Measurements from ENCODE around the gene PLPPR4.
"Not testable (repeated sequence)": the region's sequence is repeated elsewhere in the genome, so short reads cannot be mapped to it uniquely, and the experiment has no call there.

Gene PLPPR4

DNA sequence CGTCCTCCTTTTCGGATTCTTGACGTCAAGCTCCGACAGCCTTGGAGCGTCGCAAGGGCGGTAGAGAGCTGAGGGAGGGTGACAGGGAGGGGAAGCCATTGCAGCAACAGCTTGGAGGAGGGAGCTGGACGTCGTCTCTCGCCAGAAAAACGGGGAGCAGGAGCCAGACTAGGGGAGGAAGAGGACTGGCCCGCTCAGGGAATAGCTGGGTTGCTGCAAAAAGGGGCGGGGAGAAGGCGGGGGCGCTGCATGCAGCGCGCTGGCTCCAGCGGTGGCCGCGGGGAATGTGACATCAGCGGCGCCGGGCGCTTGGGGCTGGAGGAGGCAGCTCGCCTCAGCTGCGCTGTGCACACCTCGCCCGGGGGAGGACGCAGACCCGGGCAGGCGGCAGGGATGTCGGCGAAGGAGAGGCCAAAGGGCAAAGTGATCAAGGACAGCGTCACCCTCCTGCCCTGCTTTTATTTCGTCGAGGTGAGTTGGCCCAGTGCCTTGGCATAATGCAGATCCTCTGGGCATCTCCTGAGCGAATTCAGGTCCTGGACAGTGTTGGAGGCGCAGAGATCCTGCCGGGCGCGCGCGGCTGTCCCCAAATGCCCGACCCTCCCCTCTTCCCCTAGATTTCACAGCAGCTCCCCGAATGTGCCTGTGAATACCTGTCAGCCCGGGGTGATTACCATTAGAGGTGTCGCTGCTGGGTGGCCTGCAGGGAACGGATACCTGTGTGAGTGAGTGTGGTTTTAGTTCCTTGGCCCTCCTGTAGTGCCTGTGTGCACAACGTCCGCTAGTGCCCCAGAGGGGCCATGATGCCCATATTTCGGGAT is at the start of gene PLPPR4:
Gene PLPPR4 (plus strand): TSS at position 292 of the 821 bp plus-strand sequence. CDS start 102 bp downstream, at position 394.
- DNase-seq = peak; percentile 20

DNA sequence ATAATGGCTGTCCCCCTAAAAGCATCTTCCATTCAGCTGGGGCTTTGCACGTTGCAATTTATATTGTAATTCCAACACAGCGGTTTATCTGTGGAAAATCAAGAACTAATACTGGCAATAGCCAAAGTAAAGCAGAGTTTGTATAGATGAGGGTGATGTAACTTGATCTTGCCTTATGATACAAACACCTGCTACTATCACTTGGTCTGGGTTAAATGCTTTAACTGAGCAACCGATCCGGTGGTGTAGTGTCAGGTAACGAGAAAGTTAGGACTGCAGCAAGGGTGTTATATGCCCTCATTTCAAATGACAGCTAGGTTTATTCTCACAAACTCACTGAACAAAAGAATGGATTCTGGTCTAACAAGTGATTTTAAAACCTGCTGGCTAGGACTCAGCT is 47.3 kb upstream of the PLPPR4 start:
- no peak for DNase-seq

- no peak for DNase-seq
Measured at GRCh38 chr1:99217599-99217998, 46.7 kb upstream of the PLPPR4 start.

DNA sequence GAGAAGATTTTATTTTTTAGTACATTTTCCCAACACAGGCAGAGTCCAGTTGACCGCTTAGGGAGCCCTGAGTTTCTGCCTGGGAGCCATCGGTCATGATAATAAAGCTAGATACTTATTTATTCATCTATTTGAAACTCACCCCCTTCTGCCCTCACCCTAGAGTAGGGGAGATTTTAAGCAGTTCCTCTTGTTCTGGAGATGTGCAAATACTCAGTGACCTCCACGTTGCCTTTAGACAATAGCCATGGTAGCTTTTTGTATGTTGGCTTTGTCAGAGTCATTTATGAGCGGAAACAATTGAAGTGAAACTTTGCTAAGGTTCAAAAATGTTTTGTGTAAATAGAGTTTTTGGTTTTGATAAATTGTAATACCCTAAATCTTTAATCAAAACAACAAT is 45.7 kb upstream of the PLPPR4 start:
- DNase-seq = no peak

DNA sequence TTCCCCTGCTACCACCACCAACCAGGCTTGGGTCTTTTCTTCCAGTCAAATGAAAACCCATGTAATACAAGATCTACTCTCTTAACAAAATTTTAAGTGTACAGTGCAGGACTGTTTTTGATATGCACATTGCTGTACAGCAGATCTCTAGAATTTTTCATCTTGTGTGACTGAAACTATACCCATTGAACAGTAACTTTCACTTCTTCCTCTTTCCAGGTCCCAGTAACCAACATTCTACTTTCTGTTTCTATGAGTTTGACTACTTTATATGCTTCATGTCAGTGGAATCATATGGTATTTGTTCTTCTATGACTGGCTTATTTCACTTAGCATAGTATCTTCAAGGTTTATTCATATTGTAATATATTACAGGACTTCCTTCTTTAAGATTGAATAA is 45.3 kb upstream of the PLPPR4 start:
- no peak for DNase-seq

- DNase-seq = no peak
Measured at GRCh38 chr1:99227056-99227897, 37.0 kb upstream of the PLPPR4 start.

GRCh38 chr1:99228153-99228552 is 36.1 kb upstream of the PLPPR4 start:
- DNase-seq = no peak

DNA sequence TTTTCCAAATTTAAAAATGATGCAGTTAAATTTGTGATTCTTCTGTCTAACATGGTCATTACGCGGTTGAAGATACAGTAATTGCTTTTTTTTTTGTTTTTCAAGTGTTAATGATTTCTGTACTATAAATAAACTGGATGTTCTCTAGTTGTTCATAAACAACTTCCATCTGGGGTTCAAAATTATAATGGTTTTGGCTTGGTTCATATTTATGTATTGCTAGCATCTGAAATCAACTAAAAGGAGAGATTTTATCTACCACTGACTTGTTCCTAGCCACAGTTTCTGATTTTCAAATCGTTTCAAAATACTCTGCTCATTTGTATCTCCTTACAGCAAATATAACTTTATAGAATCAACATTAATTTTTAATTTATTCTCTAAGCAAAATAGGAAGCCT is 35.2 kb upstream of the PLPPR4 start:
- DNase-seq = no peak

DNA sequence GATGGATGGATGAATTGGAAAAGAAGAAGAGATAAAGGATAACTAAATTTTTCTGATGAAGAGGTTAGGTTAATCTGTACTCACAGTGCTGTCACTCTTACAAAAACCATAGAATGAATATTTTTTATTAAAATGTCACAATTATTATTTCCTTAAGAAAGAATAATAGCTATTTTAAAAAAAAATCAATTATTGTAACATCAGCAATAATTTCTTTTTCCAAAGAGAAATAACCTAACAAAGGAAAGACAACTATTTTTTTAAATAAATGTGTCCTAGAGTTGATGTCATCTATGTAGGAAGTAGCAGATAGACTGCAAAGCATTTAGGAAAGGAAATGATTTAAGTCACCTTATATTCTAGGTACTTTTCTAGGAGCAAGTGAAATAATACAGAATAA is 33.6 kb upstream of the PLPPR4 start:
- no peak for DNase-seq

GRCh38 chr1:99232172-99232571 is 32.1 kb upstream of the PLPPR4 start:
- DNase-seq = no peak

GRCh38 chr1:99233446-99233845 is 30.8 kb upstream of the PLPPR4 start:
- no peak for DNase-seq

- DNase-seq = no peak
Measured at GRCh38 chr1:99236756-99237155, 27.5 kb upstream of the PLPPR4 start.

- DNase-seq = no peak
Measured at GRCh38 chr1:99239690-99240089, 24.6 kb upstream of the PLPPR4 start.

DNA sequence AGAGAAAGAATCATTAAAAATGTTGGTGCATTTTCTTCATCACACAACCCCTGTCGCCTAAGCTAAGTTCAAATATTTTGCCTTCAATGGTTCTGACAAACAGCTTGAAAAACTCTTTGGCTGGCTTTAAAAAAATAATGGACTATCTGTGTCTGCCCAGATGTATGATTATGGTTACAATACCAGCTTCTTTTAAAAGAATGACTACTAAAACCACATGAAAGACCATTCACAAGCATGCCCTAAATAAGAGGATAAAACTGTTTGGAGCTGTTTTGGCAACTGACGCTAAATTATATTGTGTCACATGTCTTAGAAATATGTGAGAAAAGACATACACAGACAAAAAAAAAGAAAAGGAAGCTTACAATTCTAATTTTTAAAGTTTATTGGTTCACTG is 23.7 kb upstream of the PLPPR4 start:
- DNase-seq = no peak

GRCh38 chr1:99246152-99246551 is 18.1 kb upstream of the PLPPR4 start:
- no peak for DNase-seq

DNA sequence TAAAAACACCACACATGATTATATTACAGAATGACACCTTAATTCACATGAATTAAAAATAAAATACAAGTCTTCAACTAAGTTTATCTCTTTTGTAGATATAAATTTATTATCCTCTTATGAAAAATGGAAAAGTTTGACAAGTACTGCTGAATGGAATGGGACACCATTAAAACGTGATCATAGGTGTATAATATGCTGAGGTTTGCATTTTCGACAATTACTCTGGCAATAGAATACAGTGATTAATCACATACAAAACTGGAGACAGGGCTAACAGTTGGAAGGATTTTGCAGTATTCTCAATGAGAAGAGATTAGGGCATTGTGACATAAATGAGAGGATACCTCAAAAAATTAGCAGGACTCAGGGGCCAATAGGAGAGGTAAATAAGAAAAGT is 17.1 kb upstream of the PLPPR4 start:
- DNase-seq = no peak

DNA sequence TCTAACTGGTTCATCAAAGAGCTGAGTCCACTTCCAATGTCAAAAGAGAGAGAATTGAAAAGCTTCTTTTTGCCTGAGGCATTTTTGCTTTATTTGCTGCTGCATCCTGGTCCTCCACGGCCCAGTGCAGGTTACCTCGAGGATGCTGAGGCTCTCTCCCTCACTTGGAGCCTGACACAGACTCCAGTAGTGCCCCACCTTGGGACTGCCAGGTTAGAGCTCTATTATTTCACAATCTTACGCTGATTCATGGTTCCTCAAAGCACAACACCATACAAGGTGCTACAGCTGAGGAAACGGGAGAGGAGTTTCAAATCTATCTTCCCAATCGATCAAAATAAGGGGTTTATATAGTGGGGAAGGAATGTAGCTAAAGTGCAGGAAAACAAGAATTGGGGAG is 13.6 kb upstream of the PLPPR4 start:
- DNase-seq = no peak

DNA sequence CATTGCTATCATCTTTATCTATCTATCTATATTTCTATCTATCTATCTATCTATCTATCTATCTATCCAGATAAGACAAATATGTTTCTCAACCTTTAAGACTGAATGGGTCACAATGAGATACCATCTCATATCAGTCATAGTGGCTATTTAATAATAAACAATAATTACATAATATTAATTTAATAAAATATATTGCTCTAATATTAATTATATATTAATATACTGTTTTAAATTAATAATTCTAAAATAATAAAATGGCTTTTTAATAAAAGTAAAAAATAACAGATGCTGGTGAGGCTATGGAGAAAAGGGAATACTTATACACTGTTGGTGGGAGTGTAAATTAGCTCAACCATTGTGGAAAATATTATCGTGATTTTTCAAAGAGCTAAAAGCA is 13.0 kb upstream of the PLPPR4 start:
- no peak for DNase-seq

- DNase-seq = no peak
Measured at GRCh38 chr1:99252630-99253029, 11.7 kb upstream of the PLPPR4 start.

DNA sequence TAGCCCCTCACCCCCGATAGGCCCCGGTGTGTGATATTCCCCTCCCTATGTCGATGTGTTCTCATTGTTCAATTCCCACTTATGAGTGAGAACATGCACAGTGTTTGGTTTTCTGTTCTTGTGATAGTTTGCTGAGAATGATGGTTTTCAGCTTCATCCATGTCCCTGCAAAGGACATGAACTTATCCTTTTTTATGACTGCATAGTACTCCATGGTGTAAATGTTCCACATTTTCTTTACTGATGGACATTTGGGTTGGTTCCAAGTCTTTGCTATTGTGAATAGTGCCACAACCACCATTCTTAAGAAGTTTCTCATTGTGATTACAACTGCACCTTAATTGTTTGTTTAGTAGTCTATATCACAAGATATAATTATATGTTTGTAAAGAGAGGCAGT is 3.9 kb upstream of the PLPPR4 start:
- DNase-seq = not testable (repeated sequence)

GRCh38 chr1:99265124-99265523 is 832 bp downstream of the PLPPR4 start:
- DNase-seq = no peak

DNA sequence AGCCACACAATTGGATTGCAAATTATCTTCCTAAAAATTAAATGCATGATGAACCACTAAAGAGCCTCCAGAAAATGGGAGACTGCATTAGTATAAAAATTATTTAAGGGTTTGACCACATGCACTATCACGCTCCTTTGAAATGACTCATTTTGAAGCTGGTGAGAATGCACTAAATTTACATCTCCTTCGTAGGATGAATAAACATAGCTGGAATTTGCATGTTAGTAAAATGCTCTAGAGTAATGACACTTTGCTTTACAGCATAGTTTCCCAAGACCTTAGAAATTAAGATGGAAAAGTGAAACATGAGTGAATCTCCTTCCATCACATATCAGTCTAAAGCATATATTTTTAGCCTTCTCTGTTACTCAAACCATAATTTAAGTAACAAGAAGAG is 2.4 kb downstream of the PLPPR4 start:
- DNase-seq = no peak

DNA sequence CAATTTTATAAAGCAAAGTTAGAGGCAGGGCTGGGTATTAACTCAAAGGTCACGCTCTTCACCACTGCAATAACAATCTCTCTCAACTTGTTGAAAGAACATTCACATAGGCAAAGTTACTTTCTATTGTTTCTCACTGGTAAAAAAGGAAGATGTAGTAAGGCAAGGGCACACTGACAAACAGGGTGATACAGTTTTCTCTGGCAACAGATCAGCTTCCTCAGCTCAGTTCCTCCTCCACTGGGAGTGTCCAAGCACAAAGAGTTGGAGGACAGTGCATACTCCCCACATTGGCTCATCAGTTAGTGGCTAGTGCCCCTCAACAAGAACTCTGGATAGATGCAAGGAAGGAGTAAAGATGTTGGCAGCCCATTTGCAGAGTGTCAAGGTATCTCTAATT is 3.7 kb downstream of the PLPPR4 start:
- DNase-seq = no peak

- DNase-seq = no peak
Measured at GRCh38 chr1:99269321-99269720, 5.0 kb downstream of the PLPPR4 start.
